Liver (tissue), 9 donors: Measurements from ENCODE around the gene BGLAP. TPM values are rescaled to one million over a fixed set of nuclear protein-coding genes. Genes with fewer than 3 reads are reported as not detected.

Source experiments
- DNase-seq: peaks from one replicate; pipeline ENCODE4 v3.0.0-alpha.2; 2017; ENCODE audit warnings: low spot score
- H3K27ac ChIP-seq, 2 donors: one replicate each; pipeline ENCODE4 v1.7.0; 2013; ENCODE audit warnings: inconsistent platforms in 2 of 2, low read length in 2 of 2, control low read depth in 1 of 2, low read depth in 1 of 2, mild to moderate bottlenecking in 1 of 2
- H3K27me3 ChIP-seq, 4 donors: one replicate each; pipeline versions ENCODE4 v1.6.1 to v1.7.0; 2013; ENCODE audit warnings: low read length in 3 of 4, inconsistent platforms in 1 of 4, mild to moderate bottlenecking in 1 of 4, moderate library complexity in 1 of 4; ENCODE audit not compliant: control insufficient read depth in 4 of 4, insufficient read depth in 4 of 4
- H3K36me3 ChIP-seq, 4 donors: one replicate each; pipeline versions ENCODE4 v1.6.1 to v1.7.0; 2013; ENCODE audit warnings: low read length in 3 of 4, mild to moderate bottlenecking in 3 of 4, low read depth in 1 of 4, moderate library complexity in 1 of 4; ENCODE audit not compliant: control insufficient read depth in 4 of 4, insufficient read depth in 3 of 4
- H3K4me1 ChIP-seq, 4 donors: one replicate each; pipeline versions ENCODE4 v1.6.1 to v1.7.0; 2013; ENCODE audit warnings: low read length in 3 of 4, mild to moderate bottlenecking in 3 of 4, moderate library complexity in 1 of 4; ENCODE audit not compliant: control insufficient read depth in 4 of 4, insufficient read depth in 4 of 4
- H3K4me3 ChIP-seq, 3 donors: one replicate each; pipeline versions ENCODE4 v1.6.1 to v1.7.0; 2013; ENCODE audit warnings: low read length in 3 of 3, control low read depth in 1 of 3, low read depth in 1 of 3, mild to moderate bottlenecking in 1 of 3
- H3K9ac ChIP-seq, 2 donors: one replicate each; pipeline ENCODE4 v1.7.0; 2013; ENCODE audit warnings: low read length in 2 of 2, mild to moderate bottlenecking in 2 of 2, moderate library complexity in 2 of 2, control low read depth in 1 of 2, low read depth in 1 of 2
- H3K9me3 ChIP-seq, 4 donors: one replicate each; pipeline versions ENCODE4 v1.6.1 to v1.7.0; 2013; ENCODE audit warnings: low read length in 3 of 4; ENCODE audit not compliant: control insufficient read depth in 4 of 4
- ATF3 ChIP-seq: IDR thresholded peaks from 2 replicates; pipeline ENCODE4 v1.6.1; 2016; ENCODE audit warnings: antibody characterized with exemption
- EGR1 ChIP-seq, 2 donors: IDR thresholded peaks; 2 replicates each; pipeline ENCODE4 v1.6.1; 2016 to 2018; ENCODE audit warnings: antibody characterized with exemption in 2 of 2, low read depth in 2 of 2
- FOXA1 ChIP-seq: IDR thresholded peaks from 2 replicates; pipeline ENCODE4 v1.6.1; 2016; ENCODE audit warnings: antibody characterized with exemption
- GABPA ChIP-seq, 2 donors: IDR thresholded peaks in 1 of 2; conservative IDR thresholded peaks in 1 of 2; 2 replicates each; pipeline ENCODE4 v1.6.1; 2016; ENCODE audit warnings: antibody characterized with exemption in 2 of 2, mild to moderate bottlenecking in 1 of 2, moderate library complexity in 1 of 2
- HNF4A ChIP-seq, 2 donors: conservative IDR thresholded peaks; 2 replicates each; pipeline ENCODE4 v1.6.1; 2016; ENCODE audit warnings: antibody characterized with exemption in 2 of 2, mild to moderate bottlenecking in 2 of 2
- HNF4G ChIP-seq: IDR thresholded peaks from 2 replicates; pipeline ENCODE4 v1.6.1; 2016; ENCODE audit warnings: antibody characterized with exemption
- JUND ChIP-seq, 2 donors: IDR thresholded peaks; 2 replicates each; pipeline ENCODE4 v1.6.1; 2016; ENCODE audit warnings: antibody characterized with exemption in 2 of 2
- MAX ChIP-seq: IDR thresholded peaks from 2 replicates; pipeline ENCODE4 v1.6.1; 2016; ENCODE audit warnings: antibody characterized with exemption
- NR2F2 ChIP-seq: IDR thresholded peaks from 2 replicates; pipeline ENCODE4 v1.6.1; 2016; ENCODE audit warnings: antibody characterized with exemption
- RAD21 ChIP-seq, 2 donors: IDR thresholded peaks; 2 replicates each; pipeline ENCODE4 v1.6.1; 2016; ENCODE audit warnings: antibody characterized with exemption in 2 of 2, mild to moderate bottlenecking in 2 of 2
- REST ChIP-seq: IDR thresholded peaks from 2 replicates; pipeline ENCODE4 v1.6.1; 2016; ENCODE audit warnings: antibody characterized with exemption, mild to moderate bottlenecking
- RXRA ChIP-seq, 2 donors: IDR thresholded peaks; 2 replicates each; pipeline ENCODE4 v1.6.1; 2017 to 2018; ENCODE audit warnings: antibody characterized with exemption in 2 of 2, mild to moderate bottlenecking in 1 of 2
- TAF1 ChIP-seq: conservative IDR thresholded peaks from 2 replicates; pipeline ENCODE4 v1.6.1; 2016; ENCODE audit warnings: antibody characterized with exemption, mild to moderate bottlenecking
- YY1 ChIP-seq: IDR thresholded peaks from 2 replicates; pipeline ENCODE4 v1.6.1; 2016; ENCODE audit warnings: antibody characterized with exemption, mild to moderate bottlenecking
- ZBTB33 ChIP-seq: IDR thresholded peaks from 2 replicates; pipeline ENCODE4 v1.6.1; 2016; ENCODE audit warnings: antibody characterized with exemption
- WGBS: extraction: QIAGEN DNeasy Blood & Tissue Kit; methylation state at CpG from one replicate; pipeline ENCODE4 v1.1.7; 2013; 5-methylcytosine and 5-hydroxymethylcytosine counted together
- polyA plus RNA-seq, 2 donors: library from polyadenylated mRNA; stranded (reverse) in 1 of 2; unstranded in 1 of 2; fragments of 200-250 nt in 1 of 2; fragments of >200 nt in 1 of 2; fragmentation: Nextera tagmentation in 1 of 2; extraction: Ambion mirVana in 1 of 2; gene quantifications; one replicate each; pipeline versions ENCODE4 v1.2.1 to v1.2.3, GENCODE V29; 2013 to 2015
- total RNA-seq, 2 donors: library from RNA; depleted of rRNA; stranded (reverse); fragments of >200 nt; gene quantifications; one replicate each; pipeline ENCODE4 v1.2.3, GENCODE V29; 2014
- donor health status: healthy.
- donor health status: healthy.
- donor health status: healthy.
- donor health status: healthy.
- donor health status: healthy.

The BGLAP gene
- total and polyA plus RNA-seq, 4 donors, result 0.06 to 0.75 (median 0.28) TPM; not detected in 1

GRCh38 chr1:156238248-156238647 lies 3.7 kb upstream of the BGLAP start:
- no peaks in the 10 kb centered on the region for H3K4me1 ChIP-seq
- 96% methylated on average over 5 of the region's 5 CpGs for WGBS
- H3K36me3 ChIP-seq, result peaks cover 10 to 57% (median 30%) of the 10 kb centered on the region in 4 donors
- H3K27me3 ChIP-seq, result no peaks in the 10 kb centered on the region
- DNase-seq, result no peak
- no peak overlapping the region for H3K27ac ChIP-seq
- no peak overlapping the region for H3K9ac ChIP-seq
- no peaks in the 10 kb centered on the region for H3K9me3 ChIP-seq
- TF ChIP-seq HNF4A (conservative IDR thresholded peaks at IDR 0.05), result no peak
- no peak for TF ChIP-seq REST
- no peak for TF ChIP-seq NR2F2
- no peak for TF ChIP-seq FOXA1
- no peak for TF ChIP-seq ATF3
- no peak for TF ChIP-seq YY1
- no peak for TF ChIP-seq GABPA (IDR thresholded peaks at IDR 0.05 in 1 of 2, conservative IDR thresholded peaks at IDR 0.05 in 1 of 2)
- TF ChIP-seq ZBTB33, result no peak
- no peak for TF ChIP-seq EGR1 (IDR thresholded peaks at IDR 0.05; ENCODE audit: low read depth in 2 of 2)
- TF ChIP-seq RXRA (IDR thresholded peaks at IDR 0.05), result no peak
- no peak for TF ChIP-seq JUND (IDR thresholded peaks at IDR 0.05)
- no peak for TF ChIP-seq RAD21 (IDR thresholded peaks at IDR 0.05)
- no peak overlapping the region for H3K4me3 ChIP-seq

GRCh38 chr1:156241311-156241811 lies 623 bp upstream of the BGLAP start:
- no peak for TF ChIP-seq TAF1
- no peak for TF ChIP-seq MAX
- TF ChIP-seq NR2F2, result no peak
- no peak for TF ChIP-seq EGR1 (IDR thresholded peaks at IDR 0.05; ENCODE audit: low read depth in 2 of 2)
- no peak for TF ChIP-seq HNF4G
- no peak for TF ChIP-seq ATF3
- no peak for TF ChIP-seq FOXA1
- no peak for TF ChIP-seq RAD21 (IDR thresholded peaks at IDR 0.05)
- H3K4me3 ChIP-seq, result no peak overlapping the region
- 76% methylated on average over 15 of the region's 15 CpGs for WGBS
- no peak for DNase-seq
- H3K9ac ChIP-seq, result no peak overlapping the region
- H3K9me3 ChIP-seq, result no peaks in the 10 kb centered on the region
- peaks cover 4 to 12% (median 8%) of the 10 kb centered on the region in 4 donors for H3K4me1 ChIP-seq
- peaks cover 2 to 39% (median 25%) of the 10 kb centered on the region in 4 donors for H3K36me3 ChIP-seq
- no peak overlapping the region for H3K27ac ChIP-seq
- H3K27me3 ChIP-seq, result no peaks in the 10 kb centered on the region
